ENCODE measurements around the gene ALDH18A1.

ALDH18A1 gene

DNA sequence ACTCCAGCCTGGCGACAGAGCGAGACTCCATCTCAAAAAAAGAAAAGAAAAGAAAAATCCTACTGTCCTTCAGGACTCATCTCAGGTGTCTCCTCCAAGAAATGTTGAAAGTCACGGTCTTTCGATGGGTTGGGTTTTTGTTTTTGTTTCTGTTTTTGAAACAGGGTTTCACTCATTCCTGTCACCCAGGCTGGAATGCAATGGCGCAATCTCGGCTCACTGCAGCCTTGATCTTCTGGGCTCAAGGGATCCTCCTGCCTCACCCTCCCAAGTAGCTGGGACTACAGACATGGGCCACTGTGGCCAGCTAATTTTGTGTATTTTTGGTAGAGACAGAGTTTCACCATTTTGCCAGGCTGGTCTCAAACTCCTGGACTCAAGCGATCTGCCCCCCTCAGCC is 92.2 kb downstream of the ALDH18A1 start:
- Mint-ChIP-seq H3K4me1 (ENCODE audit: low read depth) (peaks cover 7% of the 10 kb centered on the region), H3K9me3 (no peaks in the 10 kb centered on the region), H3K27me3 (ENCODE audit: low read depth) (peaks cover 34% of the 10 kb centered on the region)

DNA sequence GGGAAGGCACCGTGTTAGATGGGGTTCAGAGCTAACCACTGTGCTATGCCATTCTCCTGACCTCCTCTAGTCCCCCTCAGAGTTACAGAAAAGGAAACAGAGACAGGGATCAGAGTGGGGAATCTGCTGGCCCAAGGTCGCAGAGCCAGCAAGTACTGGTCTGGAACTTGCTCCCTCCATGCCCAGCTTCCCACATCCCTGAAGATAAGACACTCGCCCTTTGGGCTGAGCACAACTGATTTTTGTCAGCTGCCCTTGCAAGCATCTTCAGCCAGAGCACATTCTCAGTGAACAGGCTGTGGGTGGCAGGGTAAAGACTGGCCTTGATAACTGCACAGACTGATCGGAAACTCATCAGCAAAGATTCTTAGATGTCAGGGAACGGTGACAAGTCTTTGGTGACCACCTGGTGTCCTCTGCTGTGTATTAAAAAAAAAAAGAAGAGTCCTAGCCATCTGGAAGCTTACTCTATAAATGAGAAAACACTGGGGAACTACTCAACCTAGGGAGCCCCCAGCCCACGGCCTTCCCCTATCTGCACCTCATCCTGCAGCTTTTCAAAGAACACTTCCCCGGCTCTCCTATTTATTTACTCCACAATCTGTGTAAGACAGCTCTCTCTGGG is 94.1 kb downstream of the ALDH18A1 start:
- Mint-ChIP-seq H3K4me3 (peak overlapping the region; percentile 78), H3K36me3 (ENCODE audit: low read depth) (no peaks in the 10 kb centered on the region), H3K27me3 (ENCODE audit: low read depth) (peaks cover 42% of the 10 kb centered on the region), H3K4me1 (ENCODE audit: low read depth) (peaks cover 7% of the 10 kb centered on the region), H3K27ac (no peak overlapping the region), H3K9me3 (no peaks in the 10 kb centered on the region)
- DNase-seq (ENCODE audit: low spot score), result no peak

More for the DNA sequence above, 92.2 kb downstream of the ALDH18A1 start:
- no peak for DNase-seq (ENCODE audit: low spot score)
- Mint-ChIP-seq H3K36me3 (ENCODE audit: low read depth) (no peaks in the 10 kb centered on the region), H3K4me3 (no peak overlapping the region), H3K27ac (no peak overlapping the region)

DNA sequence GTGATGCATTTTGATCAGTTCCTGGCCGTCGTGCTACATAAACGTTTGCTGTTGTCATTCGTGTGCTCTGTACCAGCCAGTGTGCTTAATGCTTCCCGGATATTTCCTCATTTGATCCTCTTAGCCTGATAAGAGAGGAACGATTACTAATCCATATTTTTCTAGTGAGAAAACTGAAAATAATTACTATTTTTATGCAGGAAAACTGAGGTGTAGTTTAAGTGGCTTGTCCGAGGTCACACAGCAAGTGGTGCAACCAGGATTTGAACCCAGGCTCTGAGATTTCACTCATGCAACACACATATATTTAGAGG is 94.7 kb downstream of the ALDH18A1 start:
- H3K36me3 Mint-ChIP-seq (ENCODE audit: low read depth), result no peaks in the 10 kb centered on the region
- peaks cover 42% of the 10 kb centered on the region for H3K27me3 Mint-ChIP-seq (ENCODE audit: low read depth)
- no peaks in the 10 kb centered on the region for H3K9me3 Mint-ChIP-seq
- peaks cover 7% of the 10 kb centered on the region for H3K4me1 Mint-ChIP-seq (ENCODE audit: low read depth)
- peak overlapping the region; percentile 78 for H3K4me3 Mint-ChIP-seq
- no peak overlapping the region for H3K27ac Mint-ChIP-seq
- DNase-seq (ENCODE audit: low spot score), result no peak

DNA sequence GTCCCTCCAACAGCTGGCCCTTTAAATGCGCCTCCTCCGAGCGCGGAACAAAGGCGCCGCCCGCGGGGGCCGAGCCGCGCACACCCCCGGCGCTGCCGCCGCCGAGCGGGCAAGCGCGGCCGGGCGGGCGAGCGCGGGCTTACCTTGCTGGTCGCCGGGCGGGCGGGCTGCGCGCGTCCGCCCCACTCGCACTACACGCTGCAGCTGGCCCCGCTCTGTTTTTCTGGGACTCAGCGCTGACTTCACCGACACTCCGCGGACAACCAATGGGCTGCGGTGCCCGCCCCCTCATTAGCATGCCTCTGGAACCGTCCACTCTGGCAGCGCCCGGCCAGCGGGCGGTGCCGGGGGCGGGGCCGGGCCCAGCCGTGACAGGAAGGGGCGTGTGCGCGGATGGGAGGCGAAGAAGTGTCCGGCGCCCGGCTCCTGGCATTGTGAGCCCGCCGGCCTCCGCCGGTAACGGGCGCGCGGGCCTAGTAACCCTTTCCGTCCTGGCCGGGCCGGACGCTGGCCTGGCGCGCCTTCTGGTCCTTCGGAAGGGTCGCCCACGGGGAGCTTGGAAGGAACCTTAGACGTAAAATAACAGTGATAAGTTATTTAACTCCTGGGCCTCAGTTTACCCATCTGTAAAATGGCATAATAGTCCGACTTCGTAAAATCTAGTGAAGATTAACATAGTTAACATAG is 95.2 kb downstream of the ALDH18A1 start, which contains the start of gene SORBS1:
TSS of gene SORBS1 (minus strand) at position 195 of the 687 bp plus-strand sequence. CDS start 120,236 bp downstream, outside the sequence.
- H3K36me3 Mint-ChIP-seq (ENCODE audit: low read depth), result no peaks in the 10 kb centered on the region
- H3K4me3 Mint-ChIP-seq, result peak within 1 kb of the TSS; percentile 92
- peaks cover 42% of the 10 kb centered on the region for H3K27me3 Mint-ChIP-seq (ENCODE audit: low read depth)
- no peaks in the 10 kb centered on the region for H3K9me3 Mint-ChIP-seq
- peak; percentile 94 for DNase-seq (ENCODE audit: low spot score)
- H3K27ac Mint-ChIP-seq, result peak within 1 kb of the TSS; percentile 85
- peaks cover 7% of the 10 kb centered on the region for H3K4me1 Mint-ChIP-seq (ENCODE audit: low read depth)

DNA sequence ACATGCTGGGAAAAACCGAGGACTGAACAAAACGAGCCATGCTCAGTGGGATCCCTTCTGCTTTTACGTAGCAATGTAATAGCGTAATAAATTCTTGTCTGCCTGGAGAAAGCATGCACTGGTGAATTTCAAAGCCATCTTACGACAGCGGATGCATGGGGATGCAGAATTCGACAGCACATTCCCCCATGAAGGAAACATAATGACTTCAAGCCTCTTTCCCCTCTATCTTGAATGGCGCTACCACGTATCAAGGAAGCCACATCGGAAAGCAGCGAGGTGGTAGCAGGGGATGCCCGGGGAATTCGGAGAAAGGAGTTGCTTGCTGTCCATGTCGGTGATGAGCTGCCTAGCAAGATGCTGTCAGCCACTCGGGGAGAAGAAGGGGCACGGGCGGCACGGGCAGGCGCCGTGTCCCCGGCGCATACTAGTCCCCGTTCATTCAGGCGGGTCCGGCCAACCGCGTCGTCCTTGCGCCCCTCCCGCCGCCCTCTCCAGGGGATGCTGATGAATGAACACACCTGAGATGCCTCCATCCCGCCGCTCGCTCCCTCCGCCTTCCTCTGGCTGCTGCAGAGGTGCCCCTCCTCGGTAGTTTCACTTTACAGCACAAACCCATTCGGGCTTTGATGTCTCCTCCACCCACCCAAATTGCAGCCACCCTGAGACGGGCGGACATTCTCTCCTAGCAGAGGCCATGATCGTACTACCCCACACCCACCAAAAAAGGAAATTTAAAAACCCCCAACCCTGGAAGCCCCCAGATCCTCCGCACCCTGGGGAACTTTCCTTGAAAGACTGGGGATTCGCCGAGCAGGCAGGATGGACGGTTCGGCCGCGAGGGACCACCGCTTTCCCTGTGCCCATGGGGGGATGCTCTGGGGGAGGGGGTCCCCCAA is 96.0 kb downstream of the ALDH18A1 start:
- H3K27me3 Mint-ChIP-seq (ENCODE audit: low read depth), result peaks cover 39% of the 10 kb centered on the region
- DNase-seq (ENCODE audit: low spot score), result peak; percentile 35
- H3K36me3 Mint-ChIP-seq (ENCODE audit: low read depth), result no peaks in the 10 kb centered on the region
- peaks cover 7% of the 10 kb centered on the region for H3K4me1 Mint-ChIP-seq (ENCODE audit: low read depth)
- peak overlapping the region; percentile 92 for H3K4me3 Mint-ChIP-seq
- H3K9me3 Mint-ChIP-seq, result no peaks in the 10 kb centered on the region
- H3K27ac Mint-ChIP-seq, result peak overlapping the region; percentile 85

DNA sequence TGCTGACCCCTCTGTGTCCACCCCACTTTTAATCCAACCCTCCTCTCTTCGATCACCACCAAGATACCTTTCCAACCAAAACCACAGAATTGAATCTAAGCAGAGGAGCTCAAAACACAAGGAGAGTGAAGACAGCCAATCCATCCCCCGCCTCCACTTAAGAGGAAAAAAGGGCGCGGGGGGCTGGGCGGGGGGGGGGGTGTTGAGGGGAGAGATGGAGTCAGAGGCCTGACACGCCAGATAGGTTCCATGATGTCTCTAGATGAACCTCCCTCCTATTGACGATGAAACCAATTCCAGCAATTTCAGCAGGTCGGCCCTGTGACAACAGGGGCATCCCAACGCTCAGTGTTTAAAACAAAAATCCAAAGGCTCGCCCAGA is 96.6 kb downstream of the ALDH18A1 start:
- Mint-ChIP-seq H3K4me3 (peak overlapping the region; percentile 92), H3K36me3 (ENCODE audit: low read depth) (no peaks in the 10 kb centered on the region), H3K27me3 (ENCODE audit: low read depth) (peaks cover 39% of the 10 kb centered on the region), H3K4me1 (ENCODE audit: low read depth) (peaks cover 7% of the 10 kb centered on the region), H3K27ac (no peak overlapping the region), H3K9me3 (no peaks in the 10 kb centered on the region)
- no peak for DNase-seq (ENCODE audit: low spot score)

DNA sequence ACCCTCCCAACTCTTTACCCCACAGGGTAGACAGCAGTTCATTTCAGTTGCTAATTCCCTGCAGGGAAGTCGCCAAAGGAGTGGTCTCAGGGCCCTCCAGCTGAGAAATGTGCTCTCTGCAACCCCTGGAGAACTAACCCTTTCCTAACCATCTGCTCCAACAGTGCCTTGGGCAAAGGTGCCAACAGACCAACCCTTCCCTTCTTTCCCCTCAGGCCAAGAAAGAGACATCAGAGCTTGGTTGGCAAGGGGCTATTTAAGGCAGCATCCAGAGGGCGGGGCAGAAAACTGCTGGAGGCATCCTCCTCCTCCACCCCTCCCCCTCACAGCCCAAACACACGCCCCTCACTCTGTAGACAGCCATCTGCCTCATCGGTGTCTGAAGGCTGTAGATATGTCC is 97.0 kb downstream of the ALDH18A1 start:
- Mint-ChIP-seq H3K36me3 (ENCODE audit: low read depth) (no peaks in the 10 kb centered on the region), H3K4me1 (ENCODE audit: low read depth) (peaks cover 7% of the 10 kb centered on the region), H3K4me3 (peak overlapping the region; percentile 5), H3K9me3 (no peaks in the 10 kb centered on the region), H3K27me3 (ENCODE audit: low read depth) (peaks cover 36% of the 10 kb centered on the region), H3K27ac (no peak overlapping the region)
- no peak for DNase-seq (ENCODE audit: low spot score)

DNA sequence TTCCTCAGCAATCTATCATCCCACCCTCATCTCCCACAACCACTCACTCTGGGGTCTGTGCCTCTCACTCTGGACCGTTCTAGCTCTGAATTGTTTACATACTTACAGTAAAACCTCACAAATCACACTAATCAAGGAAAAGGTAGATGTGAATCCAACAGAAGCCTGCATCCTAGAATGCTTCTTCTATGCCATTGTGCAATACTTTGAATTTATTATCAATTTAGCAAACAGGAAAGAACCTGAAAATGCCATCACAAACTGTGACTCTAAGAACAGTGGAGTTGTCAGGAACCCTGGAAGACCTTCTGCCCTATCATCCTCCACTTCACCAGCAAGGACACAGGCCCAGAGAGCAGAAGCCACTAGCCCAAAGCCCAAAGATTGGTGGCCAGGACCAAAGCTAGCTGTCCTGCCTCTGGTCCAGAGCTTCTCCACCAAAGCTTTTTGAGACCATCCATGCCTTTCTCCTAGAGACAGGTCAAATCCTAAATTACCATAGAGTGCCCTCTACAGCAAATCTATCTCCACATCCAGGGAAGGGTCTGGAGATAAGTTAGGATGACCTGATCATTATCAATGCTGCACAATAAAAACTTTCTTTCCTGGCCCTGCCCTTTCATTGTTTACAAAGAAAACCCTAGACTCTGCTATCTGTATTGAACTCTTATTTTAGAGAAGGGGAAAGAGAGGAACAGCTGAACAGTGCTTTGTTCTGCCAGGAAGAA is 97.8 kb downstream of the ALDH18A1 start:
- Mint-ChIP-seq H3K4me3 (no peak overlapping the region), H3K27ac (no peak overlapping the region)

DNA sequence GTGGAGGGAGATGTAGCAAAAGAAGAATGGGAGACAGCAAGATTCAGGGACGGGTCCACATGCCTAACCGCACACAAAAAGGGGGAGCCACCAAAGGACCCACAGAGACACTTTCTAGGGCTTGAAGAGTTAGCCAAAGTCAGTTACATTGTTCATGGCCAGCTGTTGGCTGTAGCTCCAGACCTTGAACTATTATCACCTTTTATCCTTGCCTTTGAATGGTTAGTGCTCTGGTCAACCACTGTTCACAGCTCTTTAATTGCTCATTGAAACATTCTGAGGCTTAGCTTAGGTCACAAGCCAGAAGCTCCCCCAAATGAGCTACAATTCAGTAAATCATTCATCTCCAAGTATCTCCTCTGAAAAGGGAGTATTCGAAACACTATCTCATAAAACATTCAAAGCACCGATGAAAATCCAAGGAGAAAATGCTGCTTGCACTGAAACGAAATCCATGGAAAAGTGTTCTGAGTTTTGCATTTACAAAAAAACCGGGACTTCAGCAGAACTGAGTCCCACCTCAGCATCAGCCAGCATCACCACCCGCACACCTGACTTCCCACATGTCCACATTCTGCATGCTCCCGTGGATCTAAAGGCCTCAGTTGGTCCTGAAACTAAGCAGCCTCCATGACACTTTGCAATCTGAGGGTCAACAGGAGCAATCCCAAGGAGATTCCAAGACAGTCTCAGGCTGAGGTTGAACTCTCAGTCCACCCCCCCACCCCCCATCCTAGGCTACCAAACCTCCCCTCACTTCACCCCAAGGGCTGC is 99.3 kb downstream of the ALDH18A1 start:
- no peak overlapping the region for H3K4me3 Mint-ChIP-seq
- no peak overlapping the region for H3K27ac Mint-ChIP-seq
- H3K27me3 Mint-ChIP-seq (ENCODE audit: low read depth), result peaks cover 31% of the 10 kb centered on the region
- peaks cover 3% of the 10 kb centered on the region for H3K9me3 Mint-ChIP-seq
- no peak for DNase-seq (ENCODE audit: low spot score)
- H3K36me3 Mint-ChIP-seq (ENCODE audit: low read depth), result no peaks in the 10 kb centered on the region
- H3K4me1 Mint-ChIP-seq (ENCODE audit: low read depth), result peaks cover 7% of the 10 kb centered on the region

More for the DNA sequence above, 97.8 kb downstream of the ALDH18A1 start:
- DNase-seq (ENCODE audit: low spot score), result no peak
- no peaks in the 10 kb centered on the region for H3K9me3 Mint-ChIP-seq
- no peaks in the 10 kb centered on the region for H3K36me3 Mint-ChIP-seq (ENCODE audit: low read depth)
- H3K27me3 Mint-ChIP-seq (ENCODE audit: low read depth), result peaks cover 36% of the 10 kb centered on the region
- peaks cover 7% of the 10 kb centered on the region for H3K4me1 Mint-ChIP-seq (ENCODE audit: low read depth)
